HL-60 (cell line): Measurements from ENCODE around the gene ATG4A.

Source experiments
- DNase-seq, 2 experiments: peaks; one replicate each; pipeline ENCODE4 v3.0.0-alpha.2; 2010 to 2020; ENCODE audit warnings: low read depth in 1 of 2, low spot score in 1 of 2
- H3K27ac ChIP-seq: fragments of 250-450 bp; sonication (Bioruptor Pico); replicated peaks from 2 replicates; pipeline ENCODE4 v1.5.1; 2020; ENCODE audit warnings: mild to moderate bottlenecking, moderate library complexity
- H3K27me3 ChIP-seq: fragments of 250-450 bp; sonication (Bioruptor Pico); 2 replicates; pipeline ENCODE4 v1.5.1; 2021; ENCODE audit warnings: mild to moderate bottlenecking, moderate library complexity; ENCODE audit not compliant: insufficient read depth, poor library complexity, severe bottlenecking
- H3K4me3 ChIP-seq: replicated peaks from 2 replicates; pipeline ENCODE4 v1.5.1; 2011; ENCODE audit warnings: mild to moderate bottlenecking, control low read depth, low read length; ENCODE audit not compliant: insufficient read depth
- CTCF ChIP-seq: IDR thresholded peaks from one replicate; pipeline ENCODE4 v1.5.1; 2011; ENCODE audit warnings: low read length, control low read depth, inconsistent platforms; ENCODE audit not compliant: insufficient read depth
- GABPA ChIP-seq: IDR thresholded peaks from 2 replicates; pipeline ENCODE4 v1.6.1; 2012; ENCODE audit warnings: low read depth
- POLR2AphosphoS5 ChIP-seq: IDR thresholded peaks from 2 replicates; pipeline ENCODE4 v1.6.1; 2012; ENCODE audit warnings: low read depth
- REST ChIP-seq: IDR thresholded peaks from 2 replicates; pipeline ENCODE4 v1.6.1; 2012; ENCODE audit warnings: low read depth; ENCODE audit not compliant: insufficient replicate concordance
- SPI1 ChIP-seq: IDR thresholded peaks from 2 replicates; pipeline ENCODE4 v1.6.1; 2012; ENCODE audit warnings: low read depth, mild to moderate bottlenecking, borderline replicate concordance

Gene ATG4A

GRCh38 chrX:108121291-108121690, 29.7 kb downstream of the ATG4A start:
- Histone ChIP-seq H3K27ac (no peak overlapping the region), H3K27me3 (no peaks in the 10 kb centered on the region), H3K4me3 (no peak overlapping the region)
- TF ChIP-seq GABPA (no peak), SPI1 (no peak), CTCF (no peak), REST (no peak), POLR2AphosphoS5 (no peak)
- DNase-seq, result no peak

GRCh38 chrX:108122748-108123147, 31.2 kb downstream of the ATG4A start:
- H3K27ac ChIP-seq, result no peak overlapping the region
- TF ChIP-seq GABPA, result no peak
- no peak for TF ChIP-seq REST
- TF ChIP-seq SPI1, result no peak
- TF ChIP-seq CTCF, result no peak
- TF ChIP-seq POLR2AphosphoS5, result no peak
- no peak for DNase-seq

GRCh38 chrX:108123591-108124366, 32.2 kb downstream of the ATG4A start:
- TF ChIP-seq GABPA, result no peak
- no peak for TF ChIP-seq REST
- TF ChIP-seq SPI1, result no peak
- no peak for TF ChIP-seq POLR2AphosphoS5
- no peak for TF ChIP-seq CTCF
- Histone ChIP-seq H3K27me3 (no peaks in the 10 kb centered on the region), H3K4me3 (no peak overlapping the region), H3K27ac (no peak overlapping the region)
- no peak for DNase-seq

More at GRCh38 chrX:108122748-108123147, 31.2 kb downstream of the ATG4A start:
- no peak overlapping the region for H3K4me3 ChIP-seq
- no peaks in the 10 kb centered on the region for H3K27me3 ChIP-seq
